Mucosa of descending colon (tissue), 3 donors: ENCODE data around the gene SMARCC2. TPM values are rescaled to one million over a fixed set of nuclear protein-coding genes. Genes with fewer than 3 reads are reported as not detected.
A peak's percentile ranks its signal among the peaks of the same experiment; 100 is the strongest.
"Not testable (repeated sequence)": the region's sequence is repeated elsewhere in the genome, so short reads cannot be mapped to it uniquely, and the experiment has no call there.

Source experiments
- ATAC-seq: fragments of 200-7000 bp; cut with Tn5 transposase; one replicate; pipeline ENCODE4 v1.9.1; 2020; ENCODE audit warnings: mild to moderate bottlenecking, moderate library complexity
- DNase-seq, 3 donors: peaks; one replicate each; pipeline ENCODE4 v3.0.0-alpha.2; 2020
- H3K36me3 ChIP-seq: fragments of 200-600 bp; one replicate; pipeline ENCODE4 v1.8.0; 2021; ENCODE audit warnings: low read depth, mild to moderate bottlenecking
- H3K4me1 ChIP-seq: fragments of 200-600 bp; one replicate; pipeline ENCODE4 v1.8.0; 2021; ENCODE audit warnings: low read depth, mild to moderate bottlenecking
- H3K4me3 ChIP-seq: fragments of 200-600 bp; one replicate; pipeline ENCODE4 v1.8.0; 2021; ENCODE audit warnings: mild to moderate bottlenecking
- H3K9me3 ChIP-seq: fragments of 200-600 bp; one replicate; pipeline ENCODE4 v1.8.0; 2021; ENCODE audit warnings: mild to moderate bottlenecking
- CTCF ChIP-seq: fragments of 200-600 bp; IDR thresholded peaks from one replicate; pipeline ENCODE4 v1.8.0; 2022; ENCODE audit warnings: antibody characterized with exemption, mild to moderate bottlenecking
- intact Hi-C, 2 donors: fragments of 100-400 bp; cut with DNase I in 1 of 2; cut with micrococcal nuclease in 1 of 2; formaldehyde crosslinking; loops; one replicate each; pipeline versions ENCODE4 v1.11.0 to v1.11.1; 2022; cut with DNase I, micrococcal nuclease
- total RNA-seq, 3 donors: library from RNA; stranded (reverse); fragmentation: NEBNext Ultra II Directional in 2 of 3; extraction: Animal tissue kit (Norgen Biotek cat#: 25700) in 2 of 3; gene quantifications; one replicate each; pipeline versions ENCODE4 v1.2.1 to v1.2.4, GENCODE V29; 2021 to 2023
- donor health status: DM: no; HTN: no; CAD: no; lungs with moderate emphysema.
- donor health status: DM: no; HTN: no; CAD: no.
- donor health status: DM: no; HTN: yes; CAD: no.

SMARCC2 gene
- total RNA-seq, 3 donors from 2014 or later, result 91.7 to 163 (median 116) TPM

- ATAC-seq (no peak), DNase-seq (no peak)
- Histone ChIP-seq H3K36me3 (peaks cover 4% of the 10 kb centered on the region), H3K9me3 (no peaks in the 10 kb centered on the region), H3K4me3 (no peak overlapping the region), H3K4me1 (peaks cover 20% of the 10 kb centered on the region)
- no peak for TF ChIP-seq CTCF
- intact Hi-C loops, result loop anchor here in 1 of 2 donors (10.0 kb wide), 1 partner anchor 63 kb away; the partner anchor contains the start of gene SMARCC2
These were observed 67.9 kb downstream of the SMARCC2 start for GRCh38 chr12:56121204-56121870.

- peaks cover 4% of the 10 kb centered on the region for H3K36me3 ChIP-seq
- peaks cover 16% of the 10 kb centered on the region for H3K4me1 ChIP-seq
- TF ChIP-seq CTCF, result no peak
- ATAC-seq (no peak), DNase-seq (peak in 2 of 3 donors; percentile 48 to 62)
- no peaks in the 10 kb centered on the region for H3K9me3 ChIP-seq
- intact Hi-C loops, result loop anchor here in 1 of 2 donors (10.0 kb wide), 1 partner anchor 64 kb away; the partner anchor contains the start of gene SMARCC2
- no peak overlapping the region for H3K4me3 ChIP-seq
These were observed 69.0 kb downstream of the SMARCC2 start for GRCh38 chr12:56120158-56120846.

DNA sequence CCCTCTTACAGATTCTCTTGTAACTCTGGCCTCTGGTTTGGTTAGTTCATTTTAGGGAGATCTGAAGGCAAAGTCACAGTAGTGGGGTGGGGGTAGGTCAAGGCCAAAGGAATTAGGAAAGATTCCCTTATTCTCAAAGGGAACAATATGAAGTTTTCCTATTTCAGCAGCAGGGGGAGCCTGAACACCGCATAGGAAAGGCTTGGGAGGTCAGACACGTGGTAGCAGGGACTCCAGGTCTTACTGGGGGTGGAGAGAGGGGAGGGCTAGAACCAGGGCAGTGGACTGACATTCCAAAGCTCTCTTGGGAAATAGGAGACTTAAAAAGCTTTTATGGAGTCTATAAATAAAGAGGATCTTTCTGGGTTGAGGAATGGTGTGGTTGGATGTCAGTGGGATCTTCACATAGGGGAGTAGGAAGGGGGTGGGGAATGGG is 69.9 kb downstream of the SMARCC2 start:
- TF ChIP-seq CTCF, result peak; percentile 44
- DNase-seq (peak; percentile 61 to 64 (median 62)), ATAC-seq (peak; percentile 35)
- Histone ChIP-seq H3K4me3 (no peak overlapping the region), H3K36me3 (peaks cover 4% of the 10 kb centered on the region), H3K9me3 (no peaks in the 10 kb centered on the region), H3K4me1 (peaks cover 16% of the 10 kb centered on the region)
- intact Hi-C loops, result no loop called here

- H3K4me3 ChIP-seq, result peak overlapping the region; percentile 44
- no peaks in the 10 kb centered on the region for H3K9me3 ChIP-seq
- intact Hi-C loops, result no loop called here
- TF ChIP-seq CTCF, result no peak
- H3K36me3 ChIP-seq, result peaks cover 4% of the 10 kb centered on the region
- peaks cover 16% of the 10 kb centered on the region for H3K4me1 ChIP-seq
- DNase-seq (peak in 1 of 3 donors; percentile 61), ATAC-seq (peak; percentile 5)
These were observed 70.5 kb downstream of the SMARCC2 start for GRCh38 chr12:56118688-56119357.

DNA sequence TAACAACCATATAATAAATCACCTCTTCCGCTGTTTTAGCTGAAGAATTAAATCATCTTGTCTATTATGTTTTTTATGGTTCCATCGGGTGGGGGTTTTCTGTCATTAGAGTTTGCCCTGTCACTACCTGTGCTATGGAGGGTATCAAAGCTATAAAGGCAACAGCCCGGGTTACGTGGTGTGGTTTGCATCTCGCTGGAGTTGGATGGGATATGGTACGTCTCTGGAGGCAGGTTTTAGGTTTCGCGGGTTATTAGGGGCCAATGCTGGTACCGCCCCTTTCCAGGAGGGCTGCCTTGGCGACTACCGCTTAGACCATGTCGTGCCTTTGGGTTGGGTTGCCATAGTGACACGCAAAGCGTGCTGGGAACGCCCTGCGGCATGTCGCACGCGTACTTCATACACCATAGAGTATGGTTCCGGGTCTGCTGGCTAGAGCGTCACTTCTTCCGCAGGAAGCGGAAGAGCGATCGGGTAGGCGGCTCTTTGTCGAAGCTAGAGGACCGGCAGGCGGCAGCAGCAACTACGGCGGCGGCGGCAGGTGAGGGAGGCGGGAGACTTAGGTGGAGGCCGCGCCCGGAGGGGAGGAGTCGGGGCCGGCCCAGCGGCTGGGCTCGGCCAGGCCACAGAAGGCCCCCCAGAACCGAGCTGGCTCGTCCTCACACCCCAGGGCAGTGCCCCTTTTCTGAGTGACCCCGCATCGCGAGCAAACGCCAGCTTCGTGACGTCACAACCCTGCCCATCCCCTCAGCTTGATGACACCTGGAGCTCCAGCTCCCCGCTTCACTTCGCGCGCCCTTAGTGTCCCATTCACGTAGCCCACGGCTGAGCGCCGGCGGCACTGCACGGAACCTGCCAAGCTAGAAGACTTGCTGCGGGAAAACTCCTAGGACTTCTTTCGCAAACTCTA is 71.2 kb downstream of the SMARCC2 start, which contains the start of gene ZC3H10:
TSS of gene ZC3H10 (plus strand) at position 489 of the 910 bp plus-strand sequence. CDS start 2,297 bp downstream, outside the sequence.
- Histone ChIP-seq H3K9me3 (no peaks in the 10 kb centered on the region), H3K36me3 (peaks cover 4% of the 10 kb centered on the region), H3K4me1 (peaks cover 16% of the 10 kb centered on the region), H3K4me3 (peak within 1 kb of the TSS; percentile 44)
- no peak for TF ChIP-seq CTCF
- ATAC-seq (peak; percentile 88), DNase-seq (peak; percentile 97 to 100 (median 99))
- intact Hi-C loops, result no loop called here

GRCh38 chr12:56117082-56117706 is 72.1 kb downstream of the SMARCC2 start:
- DNase-seq, intact Hi-C loops: not testable (repeated sequence)

More at GRCh38 chr12:56117082-56117706, 72.1 kb downstream of the SMARCC2 start:
- not testable (repeated sequence) for H3K9me3 ChIP-seq, ATAC-seq, H3K36me3 ChIP-seq
- Histone ChIP-seq H3K4me3 (peak overlapping the region; percentile 35), H3K4me1 (peaks cover 16% of the 10 kb centered on the region)
